GM18867 (cell line): ENCODE results near the gene CHST11.
A peak's percentile ranks its signal among the peaks of the same experiment; 100 is the strongest.

ENCODE experiments used
- ATAC-seq: cut with Tn5 transposase; IDR thresholded peaks from one replicate; pipeline ENCODE4 v1.9.1; 2021; ENCODE audit warnings: mild to moderate bottlenecking, moderate library complexity; ENCODE audit not compliant: unreplicated experiment

The CHST11 gene

GRCh38 chr12:104479123-104479662, 22.4 kb downstream of the CHST11 start:
- ATAC-seq = no peak

GRCh38 chr12:104480012-104480411, 23.3 kb downstream of the CHST11 start:
- no peak for ATAC-seq

- no peak for ATAC-seq
Measured at GRCh38 chr12:104480826-104481440, 24.2 kb downstream of the CHST11 start.

GRCh38 chr12:104482113-104482512, 25.4 kb downstream of the CHST11 start:
- ATAC-seq = no peak

DNA sequence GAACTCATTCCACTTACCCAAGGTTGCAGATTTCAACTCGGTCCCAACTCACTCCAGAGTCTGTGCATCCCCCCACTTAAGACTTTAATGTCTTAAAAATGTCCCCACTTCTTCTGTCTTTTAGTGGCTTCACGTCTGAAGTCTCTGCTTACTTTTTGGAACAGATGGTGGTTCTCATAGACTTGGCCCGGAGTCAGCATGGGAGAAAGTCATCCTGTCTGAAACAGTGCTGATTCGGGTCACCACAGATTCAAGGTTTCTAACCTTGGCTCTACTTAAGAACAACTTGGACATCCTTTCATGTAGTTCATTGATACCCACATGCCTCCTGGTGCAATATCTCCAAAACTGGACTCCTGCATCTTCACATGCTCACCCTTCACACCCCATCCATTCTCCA, 26.0 kb downstream of the CHST11 start:
- ATAC-seq = no peak

GRCh38 chr12:104484079-104484478, 27.3 kb downstream of the CHST11 start:
- no peak for ATAC-seq

DNA sequence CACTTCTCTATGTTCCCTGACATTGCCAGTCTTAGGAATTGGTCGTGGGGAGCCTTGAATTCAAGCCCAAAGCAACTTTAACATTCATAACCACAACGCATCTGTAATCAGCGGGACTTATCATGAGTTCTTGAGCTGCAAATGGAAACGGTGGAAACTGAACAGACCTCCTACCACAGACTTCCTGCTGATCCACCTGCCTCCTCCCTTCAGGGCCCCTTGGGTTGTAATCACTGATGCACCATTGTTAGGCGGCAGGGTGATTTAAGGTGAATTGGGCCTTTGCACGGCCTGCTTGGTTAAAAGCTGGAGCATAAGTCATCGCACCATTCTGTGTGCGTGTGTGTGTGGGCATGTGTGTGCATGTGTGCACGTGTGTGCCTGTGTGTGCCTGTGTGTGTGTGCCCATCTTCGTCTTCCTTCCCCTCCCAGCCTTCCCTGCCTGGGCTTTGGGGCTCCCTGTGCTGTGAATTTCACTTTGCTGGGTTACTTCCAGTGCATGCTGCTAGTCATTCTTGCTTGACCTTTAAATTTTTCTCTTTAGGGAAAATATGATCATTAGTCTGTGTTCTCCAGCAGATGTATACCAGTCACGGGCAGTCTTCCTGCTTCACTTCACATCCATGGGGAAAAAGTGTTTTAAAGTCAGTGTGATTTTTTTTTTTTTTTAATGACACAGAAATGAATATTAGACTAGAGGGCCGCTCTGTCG, 29.1 kb downstream of the CHST11 start:
- ATAC-seq = no peak

- ATAC-seq = no peak
Measured at GRCh38 chr12:104486363-104486750, 29.6 kb downstream of the CHST11 start.

DNA sequence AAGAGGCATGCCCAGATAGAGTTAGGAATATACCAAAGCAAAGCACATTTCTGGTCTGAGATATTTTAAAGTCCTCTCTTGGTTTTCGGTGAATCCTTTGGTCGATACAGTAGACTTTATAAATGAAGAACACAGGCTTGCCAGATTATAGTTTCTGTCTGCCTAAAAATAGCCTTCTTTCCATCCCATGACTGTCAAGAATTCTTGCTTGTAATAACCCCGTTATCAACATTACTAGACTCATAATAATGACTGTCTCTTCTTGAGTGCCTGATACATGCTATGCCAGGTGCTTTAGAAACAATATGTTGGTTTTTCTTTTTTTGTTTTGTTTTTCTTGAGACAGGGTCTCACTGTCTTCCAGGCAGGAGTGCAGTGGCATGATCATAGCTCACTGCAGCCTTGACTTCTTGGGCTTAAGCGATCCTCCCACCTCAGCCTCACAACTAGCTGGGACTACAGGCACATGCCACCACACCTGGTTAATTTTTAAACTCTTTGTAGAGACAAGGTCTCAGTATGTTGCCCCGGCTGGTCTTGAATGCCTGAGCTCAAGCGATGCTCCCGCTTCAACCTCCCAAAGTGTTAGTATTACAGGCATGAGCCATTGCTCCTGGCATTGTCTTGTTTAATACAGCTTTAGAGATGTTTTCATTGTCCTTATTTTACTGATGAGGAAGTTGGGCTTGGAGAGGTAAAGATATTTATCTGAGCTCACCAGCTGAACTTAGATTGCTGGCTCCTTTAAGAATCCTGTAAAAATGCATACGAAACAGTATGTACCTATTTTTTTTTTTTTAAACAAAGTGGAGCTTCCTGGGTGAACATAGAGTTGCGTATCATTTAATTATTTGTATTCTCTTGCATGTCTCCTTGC, 30.4 kb downstream of the CHST11 start:
- ATAC-seq = no peak

DNA sequence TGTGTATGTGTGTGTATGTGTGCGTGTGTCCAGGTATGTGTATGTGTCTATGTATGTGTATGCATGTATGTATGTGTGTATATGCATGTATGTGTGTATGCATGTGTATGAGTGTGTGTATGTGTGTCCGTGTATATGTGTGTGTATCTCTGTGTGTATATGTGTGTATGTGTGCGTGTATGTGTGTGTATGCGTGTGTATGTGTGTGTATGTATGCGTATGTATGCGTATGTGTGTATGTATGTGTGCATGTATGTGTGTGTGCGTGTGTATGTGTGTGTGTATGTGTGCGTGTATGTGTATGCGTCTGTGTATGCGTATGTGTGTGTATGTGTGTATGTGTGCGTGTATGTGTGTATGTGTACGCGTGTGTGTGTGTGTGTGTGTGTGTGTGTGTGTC, 31.6 kb downstream of the CHST11 start:
- ATAC-seq = no peak

DNA sequence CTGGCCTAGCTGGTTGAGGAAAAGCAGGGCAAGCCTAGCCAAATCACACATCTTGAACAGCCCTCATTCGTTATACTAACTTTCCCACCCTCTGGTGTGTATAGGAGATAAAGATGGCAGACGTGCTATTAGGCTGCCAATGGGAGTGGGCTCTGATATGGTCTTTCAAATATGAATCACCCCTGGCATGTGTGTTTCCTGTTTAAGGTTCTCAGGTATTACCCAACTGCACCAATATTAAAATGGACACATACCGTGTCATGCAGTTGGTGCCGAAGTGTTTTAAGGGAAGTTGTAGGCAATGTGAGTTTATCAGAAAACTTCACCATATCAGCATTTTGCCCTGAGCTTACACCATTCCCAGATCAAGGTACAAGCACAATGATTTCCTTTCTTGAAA, 33.4 kb downstream of the CHST11 start:
- no peak for ATAC-seq

DNA sequence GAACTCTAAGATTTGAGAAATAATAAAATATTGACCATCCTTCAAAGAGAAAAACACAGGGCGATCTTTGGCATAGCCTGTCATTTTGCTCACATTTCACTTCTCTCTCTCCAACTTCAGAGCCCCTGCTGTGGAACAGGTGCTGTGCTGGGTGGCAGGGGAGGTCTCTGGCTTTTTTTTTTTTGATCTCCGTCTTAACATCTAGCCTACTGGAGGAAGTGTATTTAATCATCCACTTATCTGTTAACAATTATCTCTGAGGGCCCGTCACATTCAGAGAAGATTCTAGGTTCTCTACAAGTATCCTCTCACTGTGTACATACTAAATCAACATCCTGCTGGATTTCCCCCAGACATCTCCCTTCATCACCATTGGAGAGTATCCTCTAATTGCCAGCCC, 34.1 kb downstream of the CHST11 start:
- ATAC-seq = no peak

DNA sequence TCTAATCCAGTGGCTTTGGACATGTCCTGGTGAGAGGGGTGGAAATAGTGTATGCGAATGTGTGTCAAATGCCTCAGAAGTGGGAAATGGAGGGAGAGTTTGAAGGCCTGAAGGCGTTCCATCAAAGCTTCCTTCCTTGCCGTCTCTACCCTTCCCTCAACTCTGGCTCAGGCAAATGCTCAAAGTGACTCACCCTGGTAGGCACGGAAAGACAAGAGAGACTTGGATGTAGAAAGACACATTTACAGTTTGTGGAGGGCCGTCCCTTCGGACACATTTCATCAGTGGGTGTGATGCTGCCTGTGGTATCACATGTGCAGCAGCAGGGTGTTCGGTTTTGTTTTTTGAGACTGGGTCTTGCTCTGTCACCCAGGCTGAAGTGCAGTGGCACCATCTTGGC, 36.7 kb downstream of the CHST11 start:
- no peak for ATAC-seq

- ATAC-seq = no peak
Measured at GRCh38 chr12:104494137-104494792, 37.5 kb downstream of the CHST11 start.

GRCh38 chr12:104494793-104495158, 38.0 kb downstream of the CHST11 start:
- ATAC-seq = peak; percentile 48

- ATAC-seq = no peak
Measured at GRCh38 chr12:104495786-104496185, 39.0 kb downstream of the CHST11 start.

DNA sequence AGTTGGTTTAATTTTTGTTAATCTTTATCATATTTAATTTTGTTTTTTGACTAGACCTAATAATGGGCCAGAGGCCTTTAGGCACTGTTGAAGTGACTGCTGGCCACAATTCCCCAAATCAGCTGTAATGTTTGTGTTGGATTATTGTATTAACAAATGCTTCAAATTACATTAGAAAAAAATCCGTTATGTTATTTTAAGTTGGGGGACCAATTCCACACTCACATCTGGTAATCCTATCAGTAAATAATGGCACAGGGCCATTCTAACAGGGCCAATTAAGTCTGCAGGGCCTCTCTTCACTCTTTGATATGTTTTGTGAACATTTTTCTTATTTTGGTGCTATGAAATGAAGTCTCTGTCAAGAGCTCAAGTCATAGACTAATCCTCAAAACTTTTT, 39.6 kb downstream of the CHST11 start:
- ATAC-seq = no peak

GRCh38 chr12:104498211-104498801, 41.6 kb downstream of the CHST11 start:
- no peak for ATAC-seq

GRCh38 chr12:104499668-104500332, 43.1 kb downstream of the CHST11 start:
- ATAC-seq = no peak

DNA sequence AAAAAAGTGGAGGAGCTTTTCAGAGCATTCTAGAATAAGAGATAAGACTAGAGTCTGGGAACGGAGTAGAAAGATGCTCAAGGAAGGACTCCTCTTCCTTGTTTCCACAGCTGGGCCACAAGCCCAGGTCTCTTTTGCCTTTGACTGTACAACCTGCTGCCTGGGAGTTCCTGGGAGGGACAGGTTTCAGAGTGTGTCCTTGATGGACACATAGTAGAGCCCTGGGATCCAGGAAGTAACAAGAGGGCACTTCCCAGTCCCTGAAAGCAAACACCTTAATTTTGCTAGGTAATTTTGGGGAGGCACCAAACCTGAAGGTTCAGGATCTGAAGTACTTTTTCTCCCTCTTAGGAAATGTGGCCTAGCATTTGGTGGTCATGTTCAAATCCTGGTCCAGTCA, 44.4 kb downstream of the CHST11 start:
- ATAC-seq = no peak
